ENCODE data around the gene GRM7. TPM values are rescaled to one million over a fixed set of nuclear protein-coding genes. Genes with fewer than 3 reads are reported as not detected.

Gene GRM7
- polyA plus RNA-seq, 1 donor from 2014 or later = 23.8 TPM

- Histone ChIP-seq H3F3A (ENCODE audit: insufficient read depth, low read length, poor library complexity, severe bottlenecking) (no peaks in the 10 kb centered on the region), H3K9me2 (ENCODE audit: insufficient read depth, low read length) (no peaks in the 10 kb centered on the region), H3K27me3 (ENCODE audit: insufficient read depth, low read depth, low read length) (no peaks in the 10 kb centered on the region), H3K79me2 (replicated peaks; ENCODE audit: insufficient read depth, low read length) (no peaks in the 10 kb centered on the region), H3K36me3 (ENCODE audit: insufficient read depth, low read length) (no peaks in the 10 kb centered on the region), H3K4me2 (ENCODE audit: low read length) (no peak overlapping the region), H3K9me3 (ENCODE audit: low read length) (no peaks in the 10 kb centered on the region), H3K4me3 (ENCODE audit: low read length) (no peak overlapping the region), H3K27ac (ENCODE audit: low read length) (no peak overlapping the region), H3K9ac (ENCODE audit: low read length) (no peak overlapping the region), H4K20me1 (ENCODE audit: insufficient read depth) (no peaks in the 10 kb centered on the region), H2AFZ (ENCODE audit: low read depth, low read length) (no peak overlapping the region)
- TF ChIP-seq RAD21 (conservative IDR thresholded peaks at IDR 0.05) (no peak), EP300 (conservative IDR thresholded peaks at IDR 0.05; ENCODE audit: poor library complexity, severe bottlenecking) (no peak), SMC3 (conservative IDR thresholded peaks at IDR 0.05; ENCODE audit: poor library complexity) (no peak), CTCF (IDR thresholded peaks at IDR 0.05; ENCODE audit: poor library complexity, severe bottlenecking) (no peak), TAF1 (IDR thresholded peaks at IDR 0.05; ENCODE audit: low read depth) (no peak), REST (IDR thresholded peaks at IDR 0.05; ENCODE audit: borderline replicate concordance) (no peak), EZH2 (IDR thresholded peaks at IDR 0.05; ENCODE audit: borderline replicate concordance, insufficient read depth, low read length, poor library complexity, severe bottlenecking) (no peak), MXI1 (conservative IDR thresholded peaks at IDR 0.05; ENCODE audit: poor library complexity, severe bottlenecking) (no peak), POLR2AphosphoS5 (IDR thresholded peaks at IDR 0.05) (no peak)
Observed at GRCh38 chr3:7293286-7293685, 432.4 kb downstream of the GRM7 start.

- Histone ChIP-seq H3K9ac (ENCODE audit: low read length) (no peak overlapping the region), H2AFZ (ENCODE audit: low read depth, low read length) (no peak overlapping the region), H4K20me1 (ENCODE audit: insufficient read depth) (no peaks in the 10 kb centered on the region), H3K27ac (ENCODE audit: low read length) (no peak overlapping the region), H3K79me2 (replicated peaks; ENCODE audit: insufficient read depth, low read length) (no peaks in the 10 kb centered on the region), H3F3A (ENCODE audit: insufficient read depth, low read length, poor library complexity, severe bottlenecking) (no peaks in the 10 kb centered on the region), H3K9me3 (ENCODE audit: low read length) (no peaks in the 10 kb centered on the region), H3K36me3 (ENCODE audit: insufficient read depth, low read length) (no peaks in the 10 kb centered on the region), H3K4me2 (ENCODE audit: low read length) (no peak overlapping the region), H3K27me3 (ENCODE audit: insufficient read depth, low read depth, low read length) (no peaks in the 10 kb centered on the region), H3K9me2 (ENCODE audit: insufficient read depth, low read length) (no peaks in the 10 kb centered on the region), H3K4me3 (ENCODE audit: low read length) (no peak overlapping the region)
- TF ChIP-seq REST (IDR thresholded peaks at IDR 0.05; ENCODE audit: borderline replicate concordance) (no peak), POLR2AphosphoS5 (IDR thresholded peaks at IDR 0.05) (no peak), SMC3 (conservative IDR thresholded peaks at IDR 0.05; ENCODE audit: poor library complexity) (no peak), MXI1 (conservative IDR thresholded peaks at IDR 0.05; ENCODE audit: poor library complexity, severe bottlenecking) (no peak), EP300 (conservative IDR thresholded peaks at IDR 0.05; ENCODE audit: poor library complexity, severe bottlenecking) (no peak), CTCF (IDR thresholded peaks at IDR 0.05; ENCODE audit: poor library complexity, severe bottlenecking) (no peak)
Observed at GRCh38 chr3:7305561-7305960, 444.6 kb downstream of the GRM7 start.
